Hepatocyte (in vitro differentiated cells): ENCODE results near the gene ZNF512. TPM values are rescaled to one million over a fixed set of nuclear protein-coding genes. Genes with fewer than 3 reads are reported as not detected.
A peak's percentile ranks its signal among the peaks of the same experiment; 100 is the strongest.

Experiments used
- DNase-seq: peaks from one replicate; pipeline ENCODE4 v3.0.0-alpha.2; 2016; ENCODE audit warnings: low spot score
- H2AFZ ChIP-seq: fragments of 200-600 bp; sonication (generic); 2 replicates; pipeline ENCODE4 v1.6.0; 2016; ENCODE audit warnings: antibody characterized with exemption, mild to moderate bottlenecking
- H3K27ac ChIP-seq: fragments of 200-600 bp; sonication (generic); 2 replicates; pipeline ENCODE4 v1.5.1; 2016; ENCODE audit warnings: mild to moderate bottlenecking
- H3K27me3 ChIP-seq: fragments of 200-600 bp; sonication (generic); 2 replicates; pipeline ENCODE4 v1.6.1; 2016
- H3K36me3 ChIP-seq: fragments of 200-600 bp; sonication (generic); replicated peaks from 2 replicates; pipeline ENCODE4 v1.5.1; 2016; ENCODE audit warnings: low read depth; ENCODE audit not compliant: insufficient read depth
- H3K4me1 ChIP-seq: fragments of 200-600 bp; sonication (generic); 2 replicates; pipeline ENCODE4 v1.5.1; 2016; ENCODE audit warnings: mild to moderate bottlenecking, moderate library complexity; ENCODE audit not compliant: insufficient read depth
- H3K4me2 ChIP-seq: fragments of 200-600 bp; sonication (generic); 2 replicates; pipeline ENCODE4 v1.6.0; 2016
- H3K4me3 ChIP-seq: fragments of 200-600 bp; sonication (generic); 2 replicates; pipeline ENCODE4 v1.5.1; 2016; ENCODE audit warnings: mild to moderate bottlenecking
- H3K79me2 ChIP-seq: fragments of 200-600 bp; sonication (generic); 2 replicates; pipeline ENCODE4 v1.6.0; 2017; ENCODE audit warnings: mild to moderate bottlenecking
- H3K9me2 ChIP-seq: fragments of 200-600 bp; sonication (generic); replicated peaks from 2 replicates; pipeline ENCODE4 v1.6.0; 2017; ENCODE audit warnings: mild to moderate bottlenecking; ENCODE audit not compliant: insufficient read depth
- H3K9me3 ChIP-seq: fragments of 200-600 bp; sonication (generic); 2 replicates; pipeline ENCODE4 v1.5.1; 2016; ENCODE audit warnings: low read depth, mild to moderate bottlenecking
- H4K20me1 ChIP-seq: fragments of 200-600 bp; sonication (generic); 2 replicates; pipeline ENCODE4 v1.6.0; 2016; ENCODE audit warnings: mild to moderate bottlenecking; ENCODE audit not compliant: insufficient read depth, poor library complexity, severe bottlenecking
- EZH2 ChIP-seq: fragments of 200-600 bp; sonication (generic); IDR thresholded peaks from 2 replicates; pipeline ENCODE4 v1.6.1; 2016; ENCODE audit warnings: antibody characterized with exemption, mild to moderate bottlenecking, borderline replicate concordance
- EZH2phosphoT487 ChIP-seq: fragments of 200-600 bp; sonication (generic); IDR thresholded peaks from one replicate; pipeline ENCODE4 v1.6.1; 2018; ENCODE audit warnings: antibody characterized with exemption, mild to moderate bottlenecking, low read depth, moderate library complexity; ENCODE audit not compliant: unreplicated experiment, severe bottlenecking
- WGBS: methylation state at CpG from one replicate; pipeline ENCODE4 v1.1.6; 2016; ENCODE audit warnings: low lambda C conversion rate; ENCODE audit errors: missing lambda C conversion rate; 5-methylcytosine and 5-hydroxymethylcytosine counted together
- polyA plus RNA-seq: library from polyadenylated mRNA; unstranded; fragments of >200 nt; fragmentation: Nextera tagmentation; extraction: Ambion mirVana; gene quantifications from 2 replicates; pipeline ENCODE4 v1.2.1, GENCODE V29; 2016
- total RNA-seq: library from RNA; depleted of rRNA; stranded (reverse); fragments of >200 nt; gene quantifications from 2 replicates; pipeline ENCODE4 v1.2.3, GENCODE V29; 2014
- TF ChIP-seq, protein P1 (sequence below): fragments of 200-600 bp; sonication (generic); IDR thresholded peaks from 2 replicates; pipeline ENCODE4 v1.5.1; 2016; ENCODE audit warnings: antibody characterized with exemption, mild to moderate bottlenecking; ENCODE audit not compliant: poor library complexity

Gene ZNF512
- total and polyA plus RNA-seq, 2 experiments from 2014 or later = 19.9 to 27.7 TPM

DNA sequence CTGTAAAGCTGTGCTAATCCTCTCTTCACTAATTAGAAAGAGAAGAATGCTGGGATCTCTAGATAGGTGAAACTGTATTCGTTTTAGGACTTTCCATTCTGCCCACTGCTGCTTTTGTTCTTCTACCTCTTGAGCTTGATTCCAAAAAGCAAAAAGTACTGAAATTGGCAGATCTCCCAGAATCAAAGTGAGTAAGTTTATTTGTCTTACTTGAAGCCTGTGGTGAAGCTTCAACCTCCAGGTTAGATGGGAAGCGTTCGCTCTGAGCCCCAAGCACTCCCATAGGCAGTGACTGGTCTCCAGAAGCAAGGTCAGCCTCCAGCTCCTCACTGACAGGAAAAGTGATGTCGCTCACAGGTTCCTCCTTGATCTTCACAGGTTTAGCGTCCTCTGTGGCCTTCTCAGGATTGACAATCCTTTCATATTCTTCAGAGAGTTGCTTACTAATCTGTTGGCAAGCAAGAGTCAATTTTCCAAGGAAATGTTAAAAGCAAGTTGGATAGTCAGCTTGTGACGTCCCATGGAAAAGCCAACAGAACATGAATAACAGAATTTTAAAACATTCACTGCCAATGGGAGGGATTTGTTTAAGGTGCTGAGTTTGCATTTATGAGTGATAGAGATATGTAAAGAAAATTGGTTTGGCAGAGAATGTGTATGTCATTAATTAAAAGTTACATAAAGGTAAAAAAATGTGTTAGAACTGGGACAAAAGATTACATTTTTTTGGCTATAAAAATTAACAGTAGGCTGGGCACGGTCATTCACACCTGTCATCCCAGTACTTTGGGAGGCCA, 72.5 kb downstream of the ZNF512 start:
- H3K36me3 ChIP-seq = peaks cover 7% of the 10 kb centered on the region
- H3K27me3 ChIP-seq = no peaks in the 10 kb centered on the region
- H3K79me2 ChIP-seq = peaks cover 12% of the 10 kb centered on the region
- H3K9me3 ChIP-seq = no peaks in the 10 kb centered on the region
- no peak overlapping the region for H3K4me2 ChIP-seq
- WGBS = 88% methylated on average over 7 of the region's 7 CpGs
- H4K20me1 ChIP-seq = no peaks in the 10 kb centered on the region
- H2AFZ ChIP-seq = no peak overlapping the region
- H3K9me2 ChIP-seq = no peaks in the 10 kb centered on the region
- no peak for TF ChIP-seq EZH2phosphoT487
- H3K4me1 ChIP-seq = no peaks in the 10 kb centered on the region
- H3K4me3 ChIP-seq = no peak overlapping the region
- no peak for DNase-seq
- no peak overlapping the region for H3K27ac ChIP-seq

DNA sequence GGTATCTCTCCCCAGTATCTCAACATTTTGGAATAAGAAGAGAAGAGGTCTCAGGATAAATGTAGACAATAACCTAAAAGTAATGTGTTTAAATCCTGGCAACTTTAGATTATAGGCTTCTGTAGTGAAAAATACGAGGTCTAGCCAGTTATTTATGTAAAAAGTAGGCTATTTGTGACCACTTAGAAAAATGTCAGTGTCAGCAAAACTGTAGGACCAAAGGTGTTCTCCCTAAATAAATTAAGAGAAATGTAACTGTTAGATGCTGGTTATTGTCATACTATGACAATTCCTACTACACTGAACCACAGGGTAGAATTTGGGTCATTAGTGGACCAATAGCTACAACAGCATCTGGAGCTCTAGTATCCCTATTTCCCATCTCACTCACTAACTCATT, 78.5 kb downstream of the ZNF512 start:
- Histone ChIP-seq H3K4me2 (no peak overlapping the region), H4K20me1 (no peaks in the 10 kb centered on the region), H3K79me2 (peaks cover 63% of the 10 kb centered on the region), H3K27me3 (no peaks in the 10 kb centered on the region), H3K4me1 (peaks cover 15% of the 10 kb centered on the region), H2AFZ (no peak overlapping the region), H3K4me3 (no peak overlapping the region), H3K27ac (no peak overlapping the region), H3K36me3 (peaks cover 7% of the 10 kb centered on the region), H3K9me3 (no peaks in the 10 kb centered on the region), H3K9me2 (no peaks in the 10 kb centered on the region)
- WGBS = 97% methylated on average over 1 of the region's 1 CpG
- TF ChIP-seq, protein P1, sequence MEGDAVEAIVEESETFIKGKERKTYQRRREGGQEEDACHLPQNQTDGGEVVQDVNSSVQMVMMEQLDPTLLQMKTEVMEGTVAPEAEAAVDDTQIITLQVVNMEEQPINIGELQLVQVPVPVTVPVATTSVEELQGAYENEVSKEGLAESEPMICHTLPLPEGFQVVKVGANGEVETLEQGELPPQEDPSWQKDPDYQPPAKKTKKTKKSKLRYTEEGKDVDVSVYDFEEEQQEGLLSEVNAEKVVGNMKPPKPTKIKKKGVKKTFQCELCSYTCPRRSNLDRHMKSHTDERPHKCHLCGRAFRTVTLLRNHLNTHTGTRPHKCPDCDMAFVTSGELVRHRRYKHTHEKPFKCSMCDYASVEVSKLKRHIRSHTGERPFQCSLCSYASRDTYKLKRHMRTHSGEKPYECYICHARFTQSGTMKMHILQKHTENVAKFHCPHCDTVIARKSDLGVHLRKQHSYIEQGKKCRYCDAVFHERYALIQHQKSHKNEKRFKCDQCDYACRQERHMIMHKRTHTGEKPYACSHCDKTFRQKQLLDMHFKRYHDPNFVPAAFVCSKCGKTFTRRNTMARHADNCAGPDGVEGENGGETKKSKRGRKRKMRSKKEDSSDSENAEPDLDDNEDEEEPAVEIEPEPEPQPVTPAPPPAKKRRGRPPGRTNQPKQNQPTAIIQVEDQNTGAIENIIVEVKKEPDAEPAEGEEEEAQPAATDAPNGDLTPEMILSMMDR = no peak
- TF ChIP-seq EZH2phosphoT487 = no peak
- TF ChIP-seq EZH2 = no peak
- DNase-seq = no peak

DNA sequence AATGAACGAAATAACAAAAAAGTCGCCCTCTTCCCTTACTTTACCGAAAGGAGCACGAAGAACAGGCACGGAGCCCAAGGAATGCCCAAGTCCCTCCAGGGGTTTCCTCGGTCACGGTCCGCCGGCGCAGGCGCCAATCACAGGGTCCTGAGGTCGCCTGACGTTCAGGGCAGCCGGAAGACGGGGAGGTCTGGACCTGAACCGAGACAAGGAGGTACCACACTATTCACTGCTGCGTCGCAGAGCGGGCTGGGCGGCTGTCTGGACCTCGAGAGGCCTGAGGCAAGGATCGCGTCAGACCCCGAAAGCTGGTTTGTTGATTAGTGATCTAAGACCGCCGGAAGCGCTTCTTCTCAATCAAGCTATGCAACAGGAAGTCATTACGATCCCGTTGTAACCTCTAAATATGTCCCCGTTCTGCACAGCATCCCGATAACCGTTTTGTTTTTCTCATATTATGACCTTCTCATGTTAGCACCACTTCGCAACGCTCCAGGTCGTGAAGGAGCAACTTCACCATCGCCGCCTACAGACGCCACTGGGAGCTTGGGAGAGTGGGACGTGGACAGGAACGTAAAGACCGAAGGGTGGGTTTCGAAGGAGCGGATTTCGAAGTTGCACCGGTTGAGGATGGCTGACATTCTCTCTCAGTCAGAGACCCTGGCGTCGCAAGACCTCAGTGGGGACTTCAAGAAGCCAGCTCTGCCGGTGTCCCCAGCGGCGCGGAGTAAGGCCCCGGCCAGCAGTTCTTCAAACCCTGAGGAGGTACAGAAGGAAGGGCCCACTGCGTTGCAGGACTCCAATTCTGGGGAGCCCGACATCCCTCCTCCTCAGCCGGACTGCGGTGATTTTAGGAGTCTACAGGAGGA, 80.7 kb downstream of the ZNF512 start, which contains the start of the genes SLC4A1AP and SUPT7L:
TSS of gene SLC4A1AP (plus strand) at position 605 of the 869 bp plus-strand sequence. CDS start at position 631, 26 bp downstream.
TSS of gene SUPT7L (minus strand) at position 330 of the 869 bp plus-strand sequence. CDS start 1,422 bp downstream, outside the sequence.
- H3K79me2 ChIP-seq = peaks cover 65% of the 10 kb centered on the region
- WGBS = under 1% methylated on average over 56 of the region's 56 CpGs
- TF ChIP-seq EZH2 = no peak
- TF ChIP-seq, protein P1 = peak; percentile 9
- H3K27ac ChIP-seq = peak within 1 kb of the TSS; percentile 99
- peaks cover 7% of the 10 kb centered on the region for H3K36me3 ChIP-seq
- no peaks in the 10 kb centered on the region for H3K9me2 ChIP-seq
- H2AFZ ChIP-seq = peak within 1 kb of the TSS; percentile 97
- H3K27me3 ChIP-seq = no peaks in the 10 kb centered on the region
- no peaks in the 10 kb centered on the region for H3K9me3 ChIP-seq
- H3K4me2 ChIP-seq = peak within 1 kb of the TSS; percentile 96
- H3K4me1 ChIP-seq = peaks cover 15% of the 10 kb centered on the region
- DNase-seq = peak; percentile 83
- H4K20me1 ChIP-seq = no peaks in the 10 kb centered on the region
- peak within 1 kb of the TSS; percentile 89 for H3K4me3 ChIP-seq
